ENCODE measurements around the gene TNFSF10.

TNFSF10 gene

GRCh38 chr3:172557515-172558220 is 34.4 kb upstream of the TNFSF10 start:
- no peaks in the 10 kb centered on the region for H3K9me3 Mint-ChIP-seq
- peaks cover 2% of the 10 kb centered on the region for H3K4me1 Mint-ChIP-seq
- DNase-seq: no peak
- no peaks in the 10 kb centered on the region for H3K27me3 Mint-ChIP-seq (ENCODE audit: low read depth, poor library complexity)
- H3K4me3 Mint-ChIP-seq: no peak overlapping the region
- no peaks in the 10 kb centered on the region for H3K36me3 Mint-ChIP-seq (ENCODE audit: low read depth)
- H3K27ac Mint-ChIP-seq: no peak overlapping the region
- TF ChIP-seq CTCF (IDR thresholded peaks at IDR 0.05): no peak

GRCh38 chr3:172553526-172554252 is 30.5 kb upstream of the TNFSF10 start:
- Mint-ChIP-seq H3K4me1 (peaks cover 9% of the 10 kb centered on the region), H3K27me3 (ENCODE audit: low read depth, poor library complexity) (no peaks in the 10 kb centered on the region), H3K36me3 (ENCODE audit: low read depth) (no peaks in the 10 kb centered on the region), H3K4me3 (no peak overlapping the region), H3K9me3 (no peaks in the 10 kb centered on the region), H3K27ac (no peak overlapping the region)
- no peak for DNase-seq
- TF ChIP-seq CTCF (IDR thresholded peaks at IDR 0.05): no peak

GRCh38 chr3:172552607-172553006 is 29.4 kb upstream of the TNFSF10 start:
- DNase-seq: no peak
- no peaks in the 10 kb centered on the region for H3K36me3 Mint-ChIP-seq (ENCODE audit: low read depth)
- no peaks in the 10 kb centered on the region for H3K27me3 Mint-ChIP-seq (ENCODE audit: low read depth, poor library complexity)
- H3K4me3 Mint-ChIP-seq: no peak overlapping the region
- no peak for TF ChIP-seq CTCF (IDR thresholded peaks at IDR 0.05)
- H3K4me1 Mint-ChIP-seq: peaks cover 9% of the 10 kb centered on the region
- H3K27ac Mint-ChIP-seq: no peak overlapping the region
- H3K9me3 Mint-ChIP-seq: no peaks in the 10 kb centered on the region

GRCh38 chr3:172551874-172552273 is 28.6 kb upstream of the TNFSF10 start:
- Mint-ChIP-seq H3K36me3 (ENCODE audit: low read depth) (no peaks in the 10 kb centered on the region), H3K27me3 (ENCODE audit: low read depth, poor library complexity) (no peaks in the 10 kb centered on the region), H3K9me3 (no peaks in the 10 kb centered on the region), H3K4me1 (peaks cover 9% of the 10 kb centered on the region), H3K4me3 (no peak overlapping the region), H3K27ac (no peak overlapping the region)
- no peak for TF ChIP-seq CTCF (IDR thresholded peaks at IDR 0.05)
- DNase-seq: no peak

- Mint-ChIP-seq H3K36me3 (ENCODE audit: low read depth) (no peaks in the 10 kb centered on the region), H3K27me3 (ENCODE audit: low read depth, poor library complexity) (no peaks in the 10 kb centered on the region), H3K9me3 (no peaks in the 10 kb centered on the region), H3K4me1 (peaks cover 9% of the 10 kb centered on the region), H3K4me3 (no peak overlapping the region), H3K27ac (no peak overlapping the region)
- no peak for DNase-seq
- no peak for TF ChIP-seq CTCF (IDR thresholded peaks at IDR 0.05)
Observed at GRCh38 chr3:172550347-172550943, 27.2 kb upstream of the TNFSF10 start.
